OCI-LY1 (cell line): ENCODE data around the gene UMODL1.

Experiments
- H2AFZ ChIP-seq: fragments of 200-600 bp; sonication (generic), shearing (Covaris generic); 2 replicates; pipeline ENCODE4 v1.6.0; 2014; ENCODE audit warnings: antibody characterized with exemption, mild to moderate bottlenecking, low read length
- H3F3A ChIP-seq: fragments of 200-600 bp; sonication (generic), shearing (Covaris generic); 2 replicates; pipeline ENCODE4 v1.6.0; 2014; ENCODE audit warnings: mild to moderate bottlenecking, antibody characterized with exemption, low read length, moderate library complexity; ENCODE audit not compliant: insufficient read depth
- H3K27ac ChIP-seq: fragments of 200-600 bp; sonication (generic); 2 replicates; pipeline ENCODE4 v1.5.1; 2014; ENCODE audit warnings: low read length, mixed run types, mild to moderate bottlenecking, low read depth; ENCODE audit not compliant: poor library complexity, severe bottlenecking
- H3K27me3 ChIP-seq: fragments of 200-600 bp; sonication (generic); 2 replicates; pipeline ENCODE4 v1.6.0; 2014; ENCODE audit warnings: antibody characterized with exemption, mild to moderate bottlenecking, low read length, moderate library complexity; ENCODE audit not compliant: insufficient read depth
- H3K36me3 ChIP-seq: fragments of 200-600 bp; sonication (generic); 2 replicates; pipeline ENCODE4 v1.6.1; 2014; ENCODE audit warnings: mild to moderate bottlenecking, antibody characterized with exemption, low read length, moderate library complexity, mixed read lengths; ENCODE audit not compliant: insufficient read depth
- H3K4me1 ChIP-seq: fragments of 200-600 bp; sonication (generic); 2 replicates; pipeline ENCODE4 v1.5.1; 2014; ENCODE audit warnings: mild to moderate bottlenecking, low read length, moderate library complexity; ENCODE audit not compliant: insufficient read depth, severe bottlenecking
- H3K4me2 ChIP-seq: fragments of 200-600 bp; sonication (generic), shearing (Covaris generic); 2 replicates; pipeline ENCODE4 v1.6.1; 2014; ENCODE audit warnings: low read length
- H3K4me3 ChIP-seq: fragments of 200-600 bp; sonication (generic); 2 replicates; pipeline ENCODE4 v1.5.1; 2014; ENCODE audit warnings: low read length, low read depth, mild to moderate bottlenecking, mixed read lengths; ENCODE audit not compliant: poor library complexity, severe bottlenecking
- H3K79me2 ChIP-seq: fragments of 200-600 bp; shearing (Covaris generic); 2 replicates; pipeline ENCODE4 v1.6.1; 2016; ENCODE audit warnings: mixed run types, low read length, mixed read lengths; ENCODE audit not compliant: insufficient read depth
- H3K9ac ChIP-seq: fragments of 200-600 bp; sonication (generic), shearing (Covaris generic); 2 replicates; pipeline ENCODE4 v1.6.1; 2014; ENCODE audit warnings: mild to moderate bottlenecking, low read length, mixed read lengths
- H3K9me2 ChIP-seq: fragments of 200-600 bp; sonication (generic), shearing (Covaris generic); 2 replicates; pipeline ENCODE4 v1.6.1; 2014; ENCODE audit warnings: low read depth, mild to moderate bottlenecking, low read length, mixed read lengths
- H3K9me3 ChIP-seq: fragments of 200-600 bp; shearing (Covaris generic); 2 replicates; pipeline ENCODE4 v1.6.1; 2014; ENCODE audit warnings: low read length, mixed read lengths
- H4K20me1 ChIP-seq: fragments of 200-600 bp; sonication (generic), shearing (Covaris generic); 2 replicates; pipeline ENCODE4 v1.6.0; 2016; ENCODE audit warnings: mild to moderate bottlenecking, low read length; ENCODE audit not compliant: insufficient read depth
- EZH2 ChIP-seq: fragments of 200-600 bp; sonication (generic), shearing (Covaris generic); IDR thresholded peaks from 2 replicates; pipeline ENCODE4 v1.8.0; 2017; ENCODE audit warnings: borderline replicate concordance, mixed run types, mild to moderate bottlenecking, antibody characterized with exemption, low read length, moderate library complexity, mixed read lengths
- TF ChIP-seq, protein P1 (sequence below): fragments of 200-600 bp; sonication (generic), shearing (Covaris generic); IDR thresholded peaks from 2 replicates; pipeline ENCODE4 v1.5.1; 2017; ENCODE audit warnings: mild to moderate bottlenecking, antibody characterized with exemption, low read length, moderate library complexity, mixed read lengths

The UMODL1 gene

DNA sequence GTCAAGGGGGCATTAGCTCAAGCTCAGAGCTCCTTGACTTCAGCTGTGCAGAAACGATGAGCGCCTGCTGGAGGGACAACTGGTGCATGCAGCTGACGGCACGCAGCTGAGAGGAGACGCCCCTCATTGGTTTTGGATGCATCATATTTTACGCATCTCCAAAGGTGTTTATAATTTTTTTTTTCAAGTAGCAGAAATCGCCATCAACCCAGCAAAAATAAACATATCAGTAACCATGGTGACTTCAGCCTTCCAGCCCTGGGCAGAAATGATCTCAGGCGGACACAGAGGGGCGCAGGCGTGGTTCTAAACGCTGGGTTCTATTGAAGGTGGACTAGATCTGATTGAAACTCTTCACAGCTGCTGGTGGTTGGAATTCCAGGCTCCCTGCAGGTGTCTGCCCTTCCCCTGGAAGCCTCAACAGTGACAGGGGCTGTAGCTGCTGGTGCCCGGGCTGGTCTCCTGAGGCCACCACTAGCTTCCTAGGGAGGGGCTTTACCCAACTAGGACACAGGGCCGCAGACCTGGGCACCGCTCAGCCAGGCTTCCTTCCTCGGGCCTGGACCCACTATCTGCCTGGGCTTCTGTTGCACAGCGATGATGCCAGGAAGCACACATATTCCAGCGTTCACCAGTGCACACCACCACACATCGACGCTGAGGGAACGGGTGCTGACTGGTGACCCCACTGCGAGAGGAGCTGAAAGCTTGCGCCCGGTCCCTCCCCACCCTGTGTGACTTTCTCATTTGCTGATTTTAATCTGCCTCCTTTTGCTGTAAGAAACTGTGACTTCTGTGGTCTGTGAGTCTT, 84.1 kb downstream of the UMODL1 start:
- Histone ChIP-seq H3K9ac (no peak overlapping the region), H3K9me3 (no peaks in the 10 kb centered on the region), H2AFZ (no peak overlapping the region), H3K4me3 (no peak overlapping the region), H3K27ac (no peak overlapping the region), H3K36me3 (no peaks in the 10 kb centered on the region), H3K79me2 (no peaks in the 10 kb centered on the region), H3K4me2 (no peak overlapping the region), H3K9me2 (no peaks in the 10 kb centered on the region), H3K4me1 (peaks cover under 1% of the 10 kb centered on the region), H3F3A (no peaks in the 10 kb centered on the region), H3K27me3 (peaks cover 3% of the 10 kb centered on the region; the same call in 1 of the 2 replicates), H4K20me1 (no peaks in the 10 kb centered on the region)
- TF ChIP-seq, protein P1, sequence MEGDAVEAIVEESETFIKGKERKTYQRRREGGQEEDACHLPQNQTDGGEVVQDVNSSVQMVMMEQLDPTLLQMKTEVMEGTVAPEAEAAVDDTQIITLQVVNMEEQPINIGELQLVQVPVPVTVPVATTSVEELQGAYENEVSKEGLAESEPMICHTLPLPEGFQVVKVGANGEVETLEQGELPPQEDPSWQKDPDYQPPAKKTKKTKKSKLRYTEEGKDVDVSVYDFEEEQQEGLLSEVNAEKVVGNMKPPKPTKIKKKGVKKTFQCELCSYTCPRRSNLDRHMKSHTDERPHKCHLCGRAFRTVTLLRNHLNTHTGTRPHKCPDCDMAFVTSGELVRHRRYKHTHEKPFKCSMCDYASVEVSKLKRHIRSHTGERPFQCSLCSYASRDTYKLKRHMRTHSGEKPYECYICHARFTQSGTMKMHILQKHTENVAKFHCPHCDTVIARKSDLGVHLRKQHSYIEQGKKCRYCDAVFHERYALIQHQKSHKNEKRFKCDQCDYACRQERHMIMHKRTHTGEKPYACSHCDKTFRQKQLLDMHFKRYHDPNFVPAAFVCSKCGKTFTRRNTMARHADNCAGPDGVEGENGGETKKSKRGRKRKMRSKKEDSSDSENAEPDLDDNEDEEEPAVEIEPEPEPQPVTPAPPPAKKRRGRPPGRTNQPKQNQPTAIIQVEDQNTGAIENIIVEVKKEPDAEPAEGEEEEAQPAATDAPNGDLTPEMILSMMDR, result no peak; the same call in 1 of the 2 replicates
- no peak for TF ChIP-seq EZH2

DNA sequence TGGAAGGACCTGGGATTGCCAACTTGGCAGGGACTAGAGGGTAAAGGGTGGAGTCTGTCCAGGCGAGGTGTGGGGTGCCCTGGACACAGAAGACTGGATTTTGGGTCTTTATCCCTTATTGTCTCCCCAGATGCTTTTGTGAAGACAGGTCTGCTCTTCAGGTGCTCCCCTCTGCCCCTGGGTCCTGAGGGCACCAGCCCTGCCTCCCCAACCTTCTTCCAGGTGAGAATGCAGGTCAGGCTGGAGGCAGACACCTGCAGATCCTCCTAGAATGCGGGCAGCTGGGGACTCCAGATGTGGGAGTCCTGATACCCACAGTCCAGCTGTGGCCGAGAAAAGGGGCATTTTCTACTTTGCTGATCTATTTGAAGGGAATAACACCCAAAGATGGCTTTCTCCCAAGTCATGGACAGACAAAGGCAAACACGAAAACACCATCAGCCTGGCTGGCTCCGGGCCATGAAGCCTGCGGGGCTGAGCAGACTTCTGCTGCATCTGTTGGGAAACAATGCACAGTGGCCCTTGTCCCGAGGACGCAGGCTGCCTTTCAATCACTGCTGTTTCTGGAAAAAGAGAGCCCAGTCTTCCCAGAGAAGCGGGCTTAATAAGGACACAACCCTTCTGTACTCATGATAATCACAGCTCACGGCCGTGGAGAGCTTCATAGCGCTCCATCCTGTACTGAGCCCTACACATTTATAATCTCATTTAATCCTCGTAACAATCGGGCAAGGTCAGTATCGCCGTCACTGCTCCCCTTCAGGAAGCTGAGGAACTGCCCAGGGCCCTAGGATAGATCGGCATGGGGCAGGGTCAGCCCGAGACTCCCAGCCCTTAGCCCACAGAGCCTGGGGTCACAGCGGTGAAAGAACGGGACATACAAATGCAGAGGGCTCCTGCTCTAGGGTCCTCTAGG, 85.8 kb downstream of the UMODL1 start:
- H3K4me2 ChIP-seq, result no peak overlapping the region
- H3K27me3 ChIP-seq, result peaks cover 3% of the 10 kb centered on the region; the same call in 1 of the 2 replicates
- no peak for TF ChIP-seq EZH2
- TF ChIP-seq, protein P1, result no peak
- H3K9me2 ChIP-seq, result no peaks in the 10 kb centered on the region
- no peak overlapping the region for H3K4me3 ChIP-seq
- H3K79me2 ChIP-seq, result no peaks in the 10 kb centered on the region
- no peaks in the 10 kb centered on the region for H4K20me1 ChIP-seq
- H2AFZ ChIP-seq, result no peak overlapping the region
- no peak overlapping the region for H3K9ac ChIP-seq
- H3F3A ChIP-seq, result no peaks in the 10 kb centered on the region
- no peak overlapping the region for H3K27ac ChIP-seq
- no peaks in the 10 kb centered on the region for H3K9me3 ChIP-seq
- H3K36me3 ChIP-seq, result no peaks in the 10 kb centered on the region
- peaks cover 7% of the 10 kb centered on the region for H3K4me1 ChIP-seq

DNA sequence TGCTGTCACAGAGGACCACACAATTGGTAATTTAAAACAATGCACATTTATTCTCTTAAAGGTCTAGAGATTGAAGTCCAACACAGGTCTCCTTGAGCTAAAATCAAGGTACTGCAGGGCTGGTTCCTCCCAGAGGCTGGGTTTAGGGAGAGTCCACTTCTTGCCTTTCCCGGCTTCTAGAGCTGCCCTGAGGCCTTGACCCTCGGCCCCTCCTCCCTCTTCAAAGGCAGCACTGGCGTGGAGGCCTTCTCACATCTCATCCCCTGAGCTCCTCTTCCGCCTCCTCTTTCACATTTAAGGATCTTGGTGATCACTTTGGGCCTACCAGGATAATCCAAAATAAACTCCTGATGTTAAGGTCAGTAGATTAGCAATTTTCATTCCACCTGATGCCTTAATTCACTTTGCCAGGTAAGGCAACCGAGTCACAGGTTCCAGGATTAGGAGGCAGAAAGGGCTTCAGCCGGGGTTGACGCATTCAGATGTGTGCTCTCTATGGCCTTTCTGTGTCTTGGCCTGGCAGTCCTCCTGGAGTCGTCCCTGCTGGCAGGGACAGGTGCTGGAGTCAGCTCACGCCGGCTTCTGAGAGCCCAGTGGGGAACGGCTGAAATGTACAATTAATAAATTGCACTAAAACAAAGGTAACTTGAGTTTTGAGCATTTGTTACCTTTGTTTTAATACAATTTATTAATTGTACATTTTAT, 86.6 kb downstream of the UMODL1 start:
- TF ChIP-seq EZH2, result no peak
- TF ChIP-seq, protein P1, result no peak

More for the DNA sequence above, 86.6 kb downstream of the UMODL1 start:
- H3F3A ChIP-seq, result no peaks in the 10 kb centered on the region
- H3K4me1 ChIP-seq, result peaks cover 9% of the 10 kb centered on the region
- H3K9me2 ChIP-seq, result no peaks in the 10 kb centered on the region
- no peak overlapping the region for H3K9ac ChIP-seq
- peaks cover 3% of the 10 kb centered on the region; the same call in 1 of the 2 replicates for H3K27me3 ChIP-seq
- no peaks in the 10 kb centered on the region for H3K9me3 ChIP-seq
- no peaks in the 10 kb centered on the region for H4K20me1 ChIP-seq
- no peaks in the 10 kb centered on the region for H3K36me3 ChIP-seq
- no peak overlapping the region for H3K27ac ChIP-seq
- no peak overlapping the region for H2AFZ ChIP-seq
- no peaks in the 10 kb centered on the region for H3K79me2 ChIP-seq
- H3K4me3 ChIP-seq, result no peak overlapping the region
- H3K4me2 ChIP-seq, result no peak overlapping the region
